Subcutaneous adipose tissue (tissue), 4 donors: Measurements from ENCODE around the gene TMEM14B. TPM values are rescaled to one million over a fixed set of nuclear protein-coding genes. Genes with fewer than 3 reads are reported as not detected.

Experiments
- CTCF ChIP-seq: fragments of 450-650 bp; IDR thresholded peaks from one replicate; pipeline ENCODE4 v1.5.1; 2016; ENCODE audit warnings: low read depth, mild to moderate bottlenecking, control low read depth, antibody characterized with exemption, moderate library complexity
- total RNA-seq, 4 donors: library from RNA; depleted of rRNA; stranded (reverse); fragments of >200 nt; gene quantifications; one replicate each; pipeline ENCODE4 v1.1.0, GENCODE V29; 2016

Gene TMEM14B
- total RNA-seq, 4 donors from 2014 or later: 67.7 to 93.4 (median 89.6) TPM

- no peak for TF ChIP-seq CTCF
Observed at GRCh38 chr6:10759312-10759839, 11.8 kb downstream of the TMEM14B start.

- no peak for TF ChIP-seq CTCF
Observed at GRCh38 chr6:10759884-10760329, 12.3 kb downstream of the TMEM14B start.

- TF ChIP-seq CTCF: no peak
Observed at GRCh38 chr6:10763006-10763405, 15.4 kb downstream of the TMEM14B start.

- TF ChIP-seq CTCF: no peak
Observed at GRCh38 chr6:10769419-10769818, 21.8 kb downstream of the TMEM14B start.

- TF ChIP-seq CTCF: no peak
Observed at GRCh38 chr6:10771371-10771894, 23.8 kb downstream of the TMEM14B start.

- TF ChIP-seq CTCF: no peak
Observed at GRCh38 chr6:10778230-10778629, 30.6 kb downstream of the TMEM14B start.

GRCh38 chr6:10779076-10779475 lies 31.5 kb downstream of the TMEM14B start:
- TF ChIP-seq CTCF: no peak
